ENCODE measurements around the gene RMDN2.
"Not testable (repeated sequence)": the region's sequence is repeated elsewhere in the genome, so short reads cannot be mapped to it uniquely, and the experiment has no call there.

RMDN2 gene

DNA sequence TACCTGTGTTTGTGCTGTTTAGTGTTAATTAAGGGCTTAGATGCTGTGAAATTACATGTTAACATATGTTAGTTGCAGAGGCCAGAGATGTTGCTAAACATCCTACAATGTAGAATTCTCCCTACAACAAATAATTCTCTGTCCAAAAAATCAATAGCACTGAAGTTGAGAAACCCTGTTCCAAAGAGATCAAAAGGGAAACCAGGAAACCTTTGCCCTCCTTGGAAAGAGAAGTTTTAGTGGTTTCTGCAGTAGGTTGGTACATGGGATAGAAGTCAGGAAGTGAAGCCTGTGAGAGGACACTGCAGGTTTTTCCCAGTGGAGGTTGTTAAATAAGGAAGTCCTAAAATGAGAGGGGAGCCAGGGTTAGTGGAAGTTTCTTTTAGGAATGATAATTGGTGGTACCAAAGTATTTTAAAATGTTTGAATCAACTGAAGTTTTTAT is 6.3 kb upstream of the RMDN2 start:
- no peak for DNase-seq (ENCODE audit: extremely low read depth, low read depth)
- TF ChIP-seq, protein P1, sequence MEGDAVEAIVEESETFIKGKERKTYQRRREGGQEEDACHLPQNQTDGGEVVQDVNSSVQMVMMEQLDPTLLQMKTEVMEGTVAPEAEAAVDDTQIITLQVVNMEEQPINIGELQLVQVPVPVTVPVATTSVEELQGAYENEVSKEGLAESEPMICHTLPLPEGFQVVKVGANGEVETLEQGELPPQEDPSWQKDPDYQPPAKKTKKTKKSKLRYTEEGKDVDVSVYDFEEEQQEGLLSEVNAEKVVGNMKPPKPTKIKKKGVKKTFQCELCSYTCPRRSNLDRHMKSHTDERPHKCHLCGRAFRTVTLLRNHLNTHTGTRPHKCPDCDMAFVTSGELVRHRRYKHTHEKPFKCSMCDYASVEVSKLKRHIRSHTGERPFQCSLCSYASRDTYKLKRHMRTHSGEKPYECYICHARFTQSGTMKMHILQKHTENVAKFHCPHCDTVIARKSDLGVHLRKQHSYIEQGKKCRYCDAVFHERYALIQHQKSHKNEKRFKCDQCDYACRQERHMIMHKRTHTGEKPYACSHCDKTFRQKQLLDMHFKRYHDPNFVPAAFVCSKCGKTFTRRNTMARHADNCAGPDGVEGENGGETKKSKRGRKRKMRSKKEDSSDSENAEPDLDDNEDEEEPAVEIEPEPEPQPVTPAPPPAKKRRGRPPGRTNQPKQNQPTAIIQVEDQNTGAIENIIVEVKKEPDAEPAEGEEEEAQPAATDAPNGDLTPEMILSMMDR (IDR thresholded peaks at IDR 0.05; ENCODE audit: low read depth, low read length) = no peak

DNA sequence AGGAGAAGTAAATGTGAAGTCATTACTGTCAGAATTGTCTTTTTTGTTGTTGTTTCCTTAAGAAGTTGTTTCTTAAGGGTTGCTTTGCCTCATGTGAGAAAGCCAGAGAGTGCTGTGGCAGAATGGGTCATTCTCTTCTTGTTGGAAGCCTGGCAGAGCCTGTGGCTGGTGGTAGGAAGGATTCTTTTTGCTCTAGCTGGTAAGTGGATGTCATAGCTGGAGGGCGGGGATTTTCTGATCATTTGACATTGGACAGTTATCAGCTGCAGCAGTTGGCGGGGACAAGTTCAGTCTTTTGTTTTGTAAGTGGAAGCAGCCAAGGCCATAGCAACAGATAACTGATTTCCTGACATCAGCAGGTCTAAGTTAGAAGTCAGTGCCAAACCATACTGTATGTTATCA is 5.5 kb upstream of the RMDN2 start:
- TF ChIP-seq, protein P1 (IDR thresholded peaks at IDR 0.05; ENCODE audit: low read depth, low read length) = no peak
- no peak for DNase-seq (ENCODE audit: extremely low read depth, low read depth)

DNA sequence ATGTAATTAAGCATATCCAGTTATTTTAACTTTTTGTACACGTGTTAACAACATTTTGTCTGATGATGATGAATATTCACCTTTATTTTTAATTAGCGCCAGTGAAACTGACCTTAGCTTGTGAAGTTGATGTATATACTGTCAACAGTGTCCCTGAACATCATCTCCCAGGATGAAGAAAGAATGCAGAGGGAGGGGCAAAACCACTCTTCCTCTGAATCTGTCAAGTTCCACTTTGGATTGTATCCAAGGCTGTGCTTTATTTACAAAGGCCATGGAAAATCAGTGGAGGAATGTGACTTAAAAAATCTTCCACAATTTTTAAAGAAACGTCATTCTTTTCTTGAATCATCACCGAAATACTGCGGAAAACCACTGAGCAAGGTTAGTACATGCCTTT is 4.5 kb upstream of the RMDN2 start:
- TF ChIP-seq, protein P1 (IDR thresholded peaks at IDR 0.05; ENCODE audit: low read depth, low read length) = no peak
- DNase-seq (ENCODE audit: extremely low read depth, low read depth) = no peak

DNA sequence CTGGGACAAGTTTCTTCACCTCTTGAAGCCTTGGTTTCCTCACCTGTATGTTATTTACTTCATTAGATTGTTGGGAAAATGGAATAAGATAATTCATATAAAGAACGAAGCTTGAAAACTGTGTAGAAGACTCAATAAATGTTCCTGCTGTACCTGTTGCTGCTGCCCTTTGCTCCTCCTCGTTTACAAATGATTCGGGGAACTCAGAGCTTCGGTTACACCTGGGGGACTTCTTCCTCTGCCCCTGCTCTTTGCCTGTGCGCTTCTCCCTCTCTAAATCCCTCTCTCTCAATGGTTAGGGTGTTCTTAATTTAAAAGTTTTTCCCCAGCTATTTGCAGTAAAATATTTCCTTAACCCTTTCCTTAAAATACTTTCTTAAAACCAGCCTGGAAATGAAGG is 3.3 kb upstream of the RMDN2 start:
- no peak for DNase-seq (ENCODE audit: extremely low read depth, low read depth)
- TF ChIP-seq, protein P1 (IDR thresholded peaks at IDR 0.05; ENCODE audit: low read depth, low read length) = no peak

DNA sequence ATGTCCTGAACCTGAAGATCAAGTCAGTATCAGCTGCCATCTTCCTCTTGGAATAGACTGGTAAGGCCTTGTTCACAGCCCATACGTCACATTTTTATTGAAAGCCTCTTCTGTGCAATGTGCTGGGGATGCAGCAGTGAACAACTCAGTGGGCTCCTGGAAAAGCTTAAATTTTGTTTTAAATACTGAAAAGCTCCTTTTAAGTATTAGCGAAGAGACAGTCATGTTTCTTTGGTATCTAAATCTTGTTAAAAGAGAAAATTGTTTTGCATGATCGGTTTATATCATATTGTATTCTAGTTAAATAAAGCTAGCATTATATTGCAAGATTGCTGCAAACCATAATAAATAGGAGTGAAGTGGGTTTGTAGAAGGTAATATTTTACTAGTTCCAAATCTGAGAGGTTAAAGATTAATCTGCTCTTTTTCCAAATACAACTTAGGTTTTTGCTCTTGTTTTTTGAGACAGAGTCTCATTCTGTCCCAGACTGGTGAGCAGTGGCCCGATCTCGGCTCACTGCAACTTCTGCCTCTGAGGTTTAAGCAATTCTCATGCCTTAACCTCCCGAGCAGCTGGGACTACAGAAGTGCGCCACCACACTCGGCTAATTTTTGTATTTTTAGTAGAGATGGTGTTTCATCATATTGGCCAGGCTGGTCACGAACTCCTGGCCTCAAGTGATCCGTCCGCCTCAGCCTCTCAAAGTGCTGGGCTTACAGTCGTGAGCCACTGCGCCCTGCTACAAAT is 1.6 kb upstream of the RMDN2 start:
- TF ChIP-seq, protein P1 (IDR thresholded peaks at IDR 0.05; ENCODE audit: low read depth, low read length) = no peak

DNA sequence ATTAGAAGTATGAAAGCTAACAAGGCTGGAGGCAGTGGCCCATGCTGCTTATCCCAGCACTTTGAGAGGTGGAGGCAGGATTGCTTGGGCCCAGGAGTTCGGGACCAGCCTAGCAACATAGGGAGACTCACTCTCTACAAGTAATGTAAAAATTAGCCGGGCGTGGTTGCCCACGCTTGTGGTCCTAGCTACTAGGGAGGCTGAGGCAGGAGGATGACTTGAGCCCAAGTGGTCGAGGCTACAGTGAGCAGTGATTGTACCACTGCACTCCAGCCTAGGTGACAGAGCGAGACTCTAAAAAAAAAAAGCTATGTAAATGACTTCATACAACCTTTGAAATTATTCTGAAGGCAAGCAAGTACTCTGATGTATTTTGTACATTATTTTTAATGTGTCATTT is 1.5 kb downstream of the RMDN2 start:
- no peak for DNase-seq (ENCODE audit: extremely low read depth, low read depth)
- TF ChIP-seq, protein P1 (IDR thresholded peaks at IDR 0.05; ENCODE audit: low read depth, low read length) = no peak

More for the DNA sequence above, 1.6 kb upstream of the RMDN2 start:
- DNase-seq (ENCODE audit: extremely low read depth, low read depth) = no peak

DNA sequence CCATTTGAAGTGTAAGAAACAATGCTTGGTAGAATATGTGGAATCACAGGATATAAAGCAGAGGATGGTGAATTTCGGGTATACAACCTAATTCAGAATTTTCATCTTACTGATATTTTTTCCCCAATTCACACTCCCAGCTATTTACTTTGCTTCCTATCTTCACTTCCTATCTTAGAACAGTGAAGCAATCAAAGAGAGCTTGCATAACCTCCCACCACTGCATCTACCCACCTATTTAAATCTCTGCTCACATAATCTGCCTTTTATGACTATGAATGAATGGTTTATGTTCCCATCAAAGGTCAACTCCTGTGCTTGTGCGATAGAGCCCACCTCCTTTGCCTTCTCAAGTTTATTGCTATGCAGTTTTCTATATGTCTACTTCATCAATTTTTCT is 3.3 kb downstream of the RMDN2 start:
- TF ChIP-seq, protein P1 (IDR thresholded peaks at IDR 0.05; ENCODE audit: low read depth, low read length) = no peak
- DNase-seq (ENCODE audit: extremely low read depth, low read depth) = no peak

DNA sequence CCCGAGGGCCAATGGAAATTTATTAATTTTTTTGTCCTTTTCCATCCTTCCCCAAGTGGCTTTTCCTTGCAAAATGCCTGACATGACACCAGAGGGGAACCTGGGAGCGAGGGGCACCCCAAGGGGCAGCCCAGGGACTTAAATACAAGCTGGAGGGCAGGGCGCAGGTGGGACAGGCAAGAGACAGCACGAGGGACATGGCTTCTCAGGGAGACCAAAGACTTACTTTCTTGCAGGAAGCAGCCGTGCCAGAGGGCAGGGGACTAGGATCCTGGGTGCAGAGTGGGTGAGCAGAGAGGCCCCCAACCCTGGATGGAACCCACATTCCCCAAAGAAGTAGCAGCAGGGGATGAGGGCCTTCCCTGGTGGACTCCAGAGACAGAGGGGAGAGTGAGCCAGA is 5.3 kb downstream of the RMDN2 start:
- DNase-seq (ENCODE audit: extremely low read depth, low read depth) = not testable (repeated sequence)

DNA sequence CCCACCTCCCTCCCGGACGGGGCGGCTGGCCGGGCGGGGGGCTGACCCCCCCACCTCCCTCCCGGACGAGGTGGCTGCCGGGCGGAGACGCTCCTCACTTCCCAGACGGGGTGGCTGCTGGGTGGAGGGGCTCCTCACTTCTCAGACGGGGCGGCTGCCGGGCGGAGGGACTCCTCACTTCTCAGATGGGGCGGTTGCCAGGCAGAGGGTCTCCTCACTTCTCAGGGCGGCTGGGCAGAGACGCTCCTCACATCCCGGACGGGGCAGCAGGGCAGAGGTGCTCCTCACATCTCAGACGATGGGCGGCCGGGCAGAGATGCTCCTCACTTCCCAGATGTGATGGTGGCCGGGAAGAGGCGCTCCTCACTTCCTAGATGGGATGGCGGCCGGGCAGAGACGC is 7.8 kb downstream of the RMDN2 start:
- not testable (repeated sequence) for DNase-seq (ENCODE audit: extremely low read depth, low read depth)
